Measurements from ENCODE around the gene DPH7.
"Not testable (repeated sequence)": the region's sequence is repeated elsewhere in the genome, so short reads cannot be mapped to it uniquely, and the experiment has no call there.

The DPH7 gene

DNA sequence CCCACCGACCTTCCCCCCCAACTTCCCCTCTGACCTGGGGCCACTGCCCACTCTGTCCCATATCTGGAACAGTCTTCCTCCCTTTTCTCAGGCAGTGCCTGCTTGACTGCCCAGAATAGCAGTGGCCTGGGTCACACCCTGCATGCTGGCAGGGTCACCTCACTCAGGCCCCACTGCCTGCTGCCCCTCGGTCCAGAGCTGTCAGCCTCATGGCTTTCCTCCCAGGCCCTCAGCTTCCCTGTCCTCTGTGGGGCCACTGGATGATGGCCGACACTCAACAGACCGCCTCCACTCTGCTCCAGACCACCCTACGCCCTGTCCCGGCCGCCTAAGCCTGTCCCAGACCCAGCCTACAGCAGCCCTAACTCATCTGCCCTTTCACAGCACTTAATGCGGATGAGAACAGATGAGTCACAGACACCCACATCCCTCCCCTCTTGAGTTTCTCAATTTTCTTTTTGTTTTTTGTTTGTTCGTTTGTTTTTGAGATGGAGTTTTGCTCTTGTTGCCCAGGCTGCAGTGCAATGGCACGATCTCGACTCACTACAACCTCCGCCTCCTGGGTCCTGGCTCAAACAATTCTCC, 34.5 kb downstream of the DPH7 start:
- no peak for DNase-seq

DNA sequence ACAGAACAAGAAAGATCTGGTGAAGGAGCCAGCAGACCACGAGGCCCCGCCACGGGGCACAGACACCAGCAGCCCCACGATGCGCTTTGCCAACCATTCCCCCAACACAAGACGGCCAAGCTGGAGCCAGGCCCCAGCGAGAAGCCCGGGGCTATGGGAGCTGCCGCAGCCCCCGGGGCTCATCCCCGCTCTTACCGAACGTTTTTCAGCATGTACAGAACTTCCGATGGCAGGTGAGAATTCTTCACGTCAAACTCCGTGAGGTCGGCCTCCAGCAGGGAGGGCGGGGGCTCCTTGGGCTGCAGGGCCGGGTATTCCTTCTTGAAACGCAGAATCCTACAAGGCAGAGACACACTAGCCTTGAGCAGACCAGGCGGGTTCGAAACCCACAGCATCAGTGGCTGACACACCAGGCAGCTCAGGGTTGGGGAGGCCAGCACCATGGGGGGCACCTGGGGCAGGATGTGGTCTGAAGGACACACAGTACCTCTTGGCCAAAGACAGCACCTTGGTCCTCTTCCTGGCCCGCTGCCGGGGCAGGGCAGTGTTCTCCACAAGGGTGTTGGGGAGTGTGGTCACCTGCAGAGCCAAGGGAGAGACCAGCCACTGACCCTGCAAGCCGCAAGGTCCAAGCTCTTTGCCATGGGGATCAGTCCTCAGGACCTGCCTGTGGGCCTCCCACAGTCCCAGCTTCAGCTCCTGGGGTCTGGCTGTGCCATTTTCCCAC, 35.3 kb downstream of the DPH7 start:
- no peak for DNase-seq

DNA sequence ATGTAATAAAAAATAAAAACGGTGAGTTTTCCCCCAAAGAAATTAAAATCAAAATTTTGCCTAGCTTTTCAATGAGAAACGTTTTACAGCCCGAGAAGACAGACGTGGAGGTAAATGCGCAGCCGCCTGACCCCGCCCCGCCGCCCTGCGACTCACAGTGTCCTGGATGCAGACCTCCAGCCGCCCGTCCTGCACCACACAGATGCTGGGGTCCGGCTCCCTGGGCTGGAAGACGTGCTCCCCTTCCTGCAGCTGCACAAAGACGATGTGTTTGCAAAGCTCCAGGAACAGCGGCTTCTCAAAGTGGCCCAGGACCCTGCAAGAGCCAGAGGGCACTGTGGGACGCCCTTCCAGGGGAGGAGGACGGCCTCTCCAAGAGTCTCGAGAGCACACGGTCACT, 36.2 kb downstream of the DPH7 start:
- no peak for DNase-seq

DNA sequence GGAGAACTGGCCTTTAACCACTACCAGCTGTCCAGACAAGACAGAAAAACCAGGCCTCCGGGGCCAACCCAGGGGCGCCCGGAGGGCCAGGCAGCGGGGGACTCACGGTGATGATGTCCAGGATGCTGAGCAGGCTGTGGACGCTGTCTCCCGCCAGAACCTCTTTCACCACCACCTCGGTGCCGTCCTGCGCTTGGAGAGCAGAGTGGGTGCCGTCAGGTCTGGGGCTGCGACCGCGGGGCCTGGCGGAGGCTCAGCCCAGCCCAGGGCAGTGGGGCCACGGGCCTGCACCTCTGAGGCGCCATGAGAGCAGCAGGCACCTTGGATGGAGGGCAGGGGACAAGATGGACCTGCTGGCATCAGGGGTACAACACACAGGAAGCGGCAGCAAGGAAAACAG, 38.2 kb downstream of the DPH7 start:
- no peak for DNase-seq

DNA sequence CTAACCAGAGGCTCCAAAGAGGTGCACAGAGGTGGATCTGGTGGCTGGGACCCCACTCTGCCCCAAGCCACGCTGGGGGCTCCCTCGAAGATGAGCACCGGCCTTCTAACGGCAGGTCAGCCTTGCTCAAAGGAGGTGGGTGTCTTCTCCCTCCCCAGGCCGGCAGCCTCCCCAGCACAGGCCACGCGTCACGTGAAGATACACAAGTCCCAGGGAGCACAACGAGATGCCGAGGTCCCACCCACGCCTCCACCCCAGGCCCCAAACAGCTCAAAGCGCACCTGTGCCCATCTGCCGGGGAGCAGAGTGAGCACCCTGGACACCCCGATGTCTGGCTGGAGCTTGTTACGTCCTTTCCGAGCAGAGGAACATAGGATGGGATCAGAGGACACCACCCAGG, 40.7 kb downstream of the DPH7 start:
- DNase-seq: no peak

DNA sequence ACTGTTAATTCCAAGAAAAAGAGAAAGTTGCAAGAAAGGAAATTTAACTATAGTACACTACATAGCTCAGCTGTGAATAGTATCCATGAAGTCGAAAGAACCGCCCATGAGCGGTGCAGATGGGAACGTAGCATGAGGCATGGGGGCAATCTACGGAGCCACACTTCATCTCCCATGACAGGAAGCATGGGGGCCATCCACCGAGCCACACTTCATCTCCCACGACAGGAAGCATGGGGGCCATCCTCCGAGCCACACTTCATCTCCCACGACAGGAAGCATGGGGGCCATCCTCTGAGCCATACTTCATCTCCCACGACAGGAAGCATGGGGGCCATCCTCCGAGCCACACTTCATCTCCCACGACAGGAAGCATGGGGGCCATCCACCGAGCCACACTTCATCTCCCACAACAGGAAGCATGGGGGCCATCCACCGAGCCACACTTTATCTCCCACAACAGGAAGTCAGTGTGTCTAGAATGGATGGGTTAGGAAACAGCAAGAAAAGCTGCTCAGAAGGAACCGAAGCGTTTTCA, 42.1 kb downstream of the DPH7 start:
- not testable (repeated sequence) for DNase-seq

DNA sequence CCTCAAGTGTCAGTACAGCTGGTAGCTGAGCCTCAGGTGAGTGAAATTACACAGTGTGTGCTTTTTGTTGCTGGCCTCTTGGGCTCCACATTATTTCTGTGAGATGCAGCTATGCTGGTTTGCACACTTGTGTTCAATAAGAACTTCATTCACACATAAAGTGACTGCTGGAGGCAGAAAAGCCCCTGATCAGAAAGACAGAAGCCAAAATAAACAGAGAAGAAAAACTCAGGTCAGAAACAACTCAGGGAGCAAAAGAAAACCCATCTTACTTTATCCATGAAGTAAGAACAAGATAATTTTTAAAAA, 43.7 kb downstream of the DPH7 start:
- no peak for DNase-seq

DNA sequence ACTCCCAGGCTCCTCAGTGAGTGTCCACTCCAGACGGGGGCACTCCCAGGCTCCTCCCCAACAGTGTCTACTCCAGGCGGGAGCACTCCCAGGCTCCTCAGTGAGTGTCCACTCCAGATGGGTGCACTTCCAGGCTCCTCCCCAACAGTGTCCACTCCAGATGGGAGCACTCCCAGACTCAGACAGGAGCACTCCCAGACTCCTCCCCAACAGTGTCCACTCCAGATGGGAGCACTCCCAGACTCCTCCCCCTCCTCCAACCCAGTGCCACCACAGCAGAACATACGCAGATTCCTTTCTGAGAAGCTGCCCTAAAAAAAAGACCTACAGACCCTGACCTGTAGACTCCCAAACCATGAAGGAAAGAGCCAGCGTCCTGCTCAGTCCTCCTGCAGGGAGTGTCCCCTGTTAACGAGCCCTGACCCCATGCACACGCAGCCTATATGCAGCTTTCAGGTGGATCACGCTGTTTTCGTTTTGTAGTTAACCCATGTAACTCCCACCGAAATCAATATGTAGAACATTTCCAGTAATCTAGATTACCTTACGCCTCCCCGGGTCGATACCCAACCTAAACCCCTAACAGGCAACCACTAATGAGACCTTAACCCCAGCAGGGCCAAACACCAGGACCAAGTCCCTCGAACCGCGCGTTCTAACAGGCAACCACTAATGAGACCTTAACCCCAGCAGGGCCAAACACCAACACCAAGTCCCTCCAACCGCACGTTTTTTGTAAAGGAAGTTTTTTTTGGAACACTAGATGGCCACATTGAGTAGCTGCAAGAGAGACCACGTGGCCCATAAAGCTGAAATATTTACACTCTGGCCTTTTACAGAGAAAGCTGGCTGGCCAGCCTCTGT, 44.2 kb downstream of the DPH7 start:
- peak; percentile 46 to 85 for DNase-seq

DNA sequence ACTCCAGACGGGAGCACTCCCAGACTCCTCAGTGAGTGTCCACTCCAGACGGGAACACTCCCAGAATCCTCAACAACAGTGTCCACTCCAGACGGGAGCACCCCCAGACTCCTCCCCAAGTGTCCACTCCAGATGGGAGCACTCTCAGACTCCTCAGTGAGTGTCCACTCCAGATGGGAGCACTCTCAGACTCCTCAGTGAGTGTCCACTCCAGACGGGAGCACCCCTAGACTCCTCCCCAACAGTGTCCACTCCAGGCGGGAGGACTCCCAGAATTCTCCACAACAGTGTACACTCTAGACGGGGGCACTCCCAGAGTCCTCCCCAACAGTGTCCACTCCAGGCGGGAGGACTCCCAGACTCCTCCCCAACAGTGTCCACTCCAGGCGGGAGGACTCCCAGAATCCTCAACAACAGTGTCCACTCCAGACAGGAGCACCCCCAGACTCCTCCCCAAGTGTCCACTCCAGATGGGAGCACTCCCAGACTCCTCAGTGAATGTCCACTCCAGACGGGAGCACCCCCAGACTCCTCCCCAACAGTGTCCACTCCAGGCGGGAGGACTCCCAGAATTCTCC, 45.7 kb downstream of the DPH7 start:
- not testable (repeated sequence) for DNase-seq

DNA sequence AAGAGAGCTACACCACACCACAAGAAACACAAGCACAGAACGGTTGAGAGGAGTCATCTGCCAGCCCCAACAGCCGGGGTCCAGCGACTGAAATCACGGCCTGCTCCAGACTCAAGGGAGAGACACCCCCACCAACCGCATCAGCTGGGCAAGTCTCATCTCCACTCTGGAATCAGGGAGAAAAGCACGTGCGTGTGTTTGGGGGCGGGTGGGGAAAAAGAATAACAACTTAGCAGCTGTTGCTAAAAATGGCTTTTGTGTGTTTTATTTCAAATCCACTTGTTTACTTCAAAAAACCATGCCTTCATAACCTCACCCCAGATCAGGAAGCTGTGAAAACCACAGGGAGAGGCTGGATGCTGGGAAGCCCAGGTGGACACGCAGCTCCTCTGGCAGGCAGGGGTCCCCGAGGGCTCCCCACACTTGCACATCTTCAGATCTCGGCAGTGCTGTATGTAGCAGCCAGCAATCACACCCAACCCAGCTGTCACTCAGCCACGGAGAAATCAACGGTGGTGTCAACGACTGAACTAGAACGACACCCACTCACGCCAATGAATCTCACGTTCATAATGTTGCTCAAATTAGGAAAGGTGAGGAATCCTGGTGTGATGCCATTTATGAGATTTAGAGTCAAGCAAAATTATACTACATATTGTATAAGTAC, 47.5 kb downstream of the DPH7 start:
- no peak for DNase-seq

DNA sequence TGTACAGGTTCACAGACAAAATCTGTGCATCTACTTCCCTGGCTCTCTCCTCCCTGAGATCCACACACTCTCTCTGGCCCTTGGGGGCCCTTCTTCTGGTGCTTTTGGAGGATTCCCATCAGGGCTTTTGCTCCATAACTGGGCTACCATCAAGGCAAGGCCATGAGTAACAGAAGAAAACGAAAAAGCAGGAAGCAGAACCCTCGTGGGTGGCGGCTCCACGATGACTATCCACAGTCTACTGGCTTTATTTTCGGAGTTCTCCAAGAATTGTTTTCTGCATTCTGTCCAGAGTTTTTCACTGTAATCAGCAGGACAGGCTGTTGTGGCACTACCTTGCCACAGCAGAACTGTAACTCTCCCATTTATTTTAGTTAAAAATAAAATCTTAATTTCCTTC, 48.4 kb downstream of the DPH7 start:
- DNase-seq: no peak

DNA sequence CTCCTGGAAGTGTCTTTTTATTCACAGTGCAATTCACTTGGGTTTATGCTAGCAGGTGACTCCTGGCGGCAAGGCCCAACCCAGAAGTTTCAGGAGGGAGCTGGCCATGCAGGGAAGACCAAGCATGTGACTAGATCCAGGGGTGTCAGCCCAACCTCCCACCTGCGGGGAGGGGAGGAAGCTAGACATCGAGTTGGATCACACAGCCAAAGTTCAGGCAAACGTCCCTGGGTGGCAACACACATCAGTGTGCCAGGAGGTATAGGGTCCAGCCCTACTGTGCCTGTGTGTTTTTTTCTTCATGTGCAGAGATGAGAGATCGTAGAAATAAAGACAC, 53.8 kb downstream of the DPH7 start:
- DNase-seq: no peak

DNA sequence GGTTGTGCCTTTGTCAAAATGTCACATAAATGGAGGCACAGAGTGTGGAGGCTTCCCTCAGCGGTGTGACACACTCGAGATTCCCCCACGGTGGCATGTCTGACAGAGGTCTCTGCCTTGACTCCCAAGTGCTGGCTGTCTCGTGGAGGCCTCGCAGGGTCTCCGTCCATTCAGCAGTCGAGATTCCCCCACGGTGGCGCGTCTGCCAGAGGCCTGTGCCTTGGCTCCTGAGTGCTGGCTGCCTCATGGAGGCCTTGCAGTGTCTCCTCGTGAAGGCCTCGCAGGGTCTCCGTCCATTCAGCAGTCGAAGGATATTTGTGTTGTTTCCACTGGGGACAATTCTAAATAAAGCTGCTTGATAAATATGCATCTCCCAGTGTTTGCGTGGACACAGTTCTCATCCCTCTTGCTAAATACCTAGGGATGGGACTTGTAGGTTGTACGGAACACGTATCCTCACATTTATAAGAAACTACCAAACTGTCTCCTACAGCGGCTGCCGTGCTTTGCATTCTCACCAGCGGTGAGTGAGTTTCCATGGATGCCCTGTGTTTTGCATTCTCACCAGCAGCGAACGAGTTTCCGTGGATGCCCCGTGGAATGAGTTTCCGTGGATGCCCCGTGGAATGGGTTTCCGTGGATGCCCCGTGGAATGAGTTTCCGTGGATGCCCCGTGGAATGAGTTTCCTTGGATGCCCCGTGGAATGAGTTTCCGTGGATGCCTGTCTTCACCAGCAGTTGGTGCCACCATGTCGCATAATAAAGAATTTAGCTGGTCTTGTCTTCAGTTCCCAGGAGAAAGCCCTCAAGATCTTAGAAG, 54.4 kb downstream of the DPH7 start:
- no peak for DNase-seq

DNA sequence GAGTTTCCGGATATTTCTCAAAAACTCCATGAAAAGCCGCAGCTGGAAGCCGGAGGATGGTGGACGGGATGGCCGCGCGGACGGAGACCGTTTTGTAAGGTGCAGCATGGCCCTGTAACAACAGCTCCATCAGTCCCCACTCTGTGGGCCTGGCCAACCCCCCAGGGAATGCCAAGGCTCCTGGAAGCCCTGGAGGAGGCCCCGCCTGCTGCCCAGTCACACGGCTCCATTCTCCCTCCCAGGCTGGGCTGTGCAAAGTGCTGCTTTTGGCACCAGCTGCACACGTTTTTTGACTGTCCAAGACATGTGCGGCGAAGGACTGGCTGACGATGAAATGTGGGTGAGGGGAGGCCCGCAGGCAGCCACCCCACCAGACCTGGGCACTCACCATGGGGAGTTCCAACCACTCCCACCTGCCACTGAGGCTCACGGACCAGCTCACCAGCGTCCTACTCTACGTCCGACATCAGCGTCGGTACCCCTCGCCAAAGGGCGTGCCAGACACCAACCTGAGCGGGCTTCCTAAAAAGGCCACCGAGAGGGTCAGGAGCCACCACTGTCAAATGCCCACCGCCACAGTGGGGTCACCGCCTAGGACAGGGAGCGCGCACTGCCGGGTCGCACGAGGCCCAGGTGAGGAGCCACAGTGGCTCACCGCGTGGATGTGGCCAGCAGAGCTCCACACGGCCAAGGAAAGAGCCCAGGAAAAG, 55.8 kb downstream of the DPH7 start:
- no peak for DNase-seq

DNA sequence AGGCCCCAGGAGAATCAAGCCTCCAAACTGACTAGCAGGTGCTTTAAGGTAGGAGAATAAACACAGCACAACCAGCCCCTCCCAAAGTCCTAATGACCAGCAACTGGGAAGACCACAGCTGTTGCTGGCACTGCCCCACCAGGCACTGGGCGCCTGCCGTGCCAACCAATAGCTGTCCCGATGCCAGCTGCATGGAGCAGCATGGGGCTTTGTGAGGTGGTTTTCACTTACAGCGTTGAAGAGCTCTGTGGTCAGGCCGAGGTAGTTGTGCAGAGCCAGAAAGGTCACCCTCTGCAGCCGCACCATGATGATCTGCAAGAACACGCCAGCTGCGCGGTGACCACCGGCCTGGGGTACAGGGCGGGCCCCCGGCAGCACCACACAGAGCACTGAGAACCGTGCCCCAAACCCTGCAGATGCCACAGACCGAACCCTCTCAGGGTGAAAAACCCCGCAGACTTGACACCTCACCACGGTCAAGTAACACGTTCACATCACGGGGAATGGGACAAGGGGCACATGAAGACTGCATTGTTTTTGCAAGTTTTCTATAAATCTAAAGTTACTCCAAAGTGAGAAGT, 57.2 kb downstream of the DPH7 start:
- peak in 1 of 2 experiments; percentile 49 for DNase-seq

DNA sequence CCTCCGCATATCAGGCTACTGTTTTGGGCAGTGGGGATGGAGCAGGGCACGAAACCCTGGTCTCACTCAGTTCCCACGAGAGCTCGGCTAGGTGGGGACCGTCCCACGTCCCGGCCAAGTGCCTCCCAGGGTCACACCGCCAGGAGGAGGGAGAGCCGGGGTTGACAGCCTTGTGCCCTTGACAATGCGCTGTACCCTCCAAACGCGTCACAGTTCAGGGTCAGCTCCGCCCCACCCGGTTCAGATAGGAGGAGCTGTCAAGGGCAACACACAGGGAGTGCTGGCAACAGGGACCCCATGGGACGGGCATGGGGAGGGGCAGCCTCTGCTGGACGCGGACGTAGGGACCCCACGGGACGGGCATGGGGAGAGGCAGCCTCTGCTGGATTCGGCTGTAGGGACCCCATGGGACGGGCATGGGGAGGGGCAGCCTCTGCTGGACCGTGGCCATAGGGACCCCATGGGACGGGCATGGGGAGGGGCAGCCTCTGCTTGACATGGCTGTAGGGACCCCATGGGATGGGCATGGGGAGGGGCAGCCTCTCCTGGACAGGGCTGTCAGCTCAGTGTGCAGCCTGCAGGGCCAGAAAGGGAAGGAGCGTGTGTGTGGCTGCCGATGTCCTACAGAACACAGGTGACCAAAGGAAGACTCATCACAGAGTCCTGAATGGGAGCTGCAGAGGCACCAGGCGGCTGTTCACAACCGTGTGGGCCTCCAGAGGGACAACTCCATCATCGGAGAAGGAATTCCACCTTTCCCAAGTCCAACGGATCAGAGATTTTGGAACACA, 57.9 kb downstream of the DPH7 start:
- no peak for DNase-seq

DNA sequence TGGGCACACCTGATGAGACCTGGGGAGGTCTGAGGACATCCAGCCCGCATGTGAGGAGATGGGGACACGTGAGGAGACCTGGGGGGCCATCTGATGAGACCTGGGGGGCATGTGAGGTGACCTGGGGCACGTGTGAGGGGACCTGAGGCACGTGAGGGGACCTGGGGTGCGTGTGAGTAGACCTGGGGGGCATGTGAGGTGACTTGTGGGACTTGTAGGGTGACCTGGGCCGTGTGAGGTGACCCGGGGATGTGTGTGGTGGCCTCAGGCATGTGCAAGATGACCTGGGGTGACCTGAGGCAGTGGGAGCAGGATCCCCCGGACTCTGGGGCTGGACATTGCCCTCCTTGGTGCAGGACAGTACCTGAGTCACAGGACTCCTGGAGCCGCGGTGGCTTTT, 59.2 kb downstream of the DPH7 start:
- no peak for DNase-seq

DNA sequence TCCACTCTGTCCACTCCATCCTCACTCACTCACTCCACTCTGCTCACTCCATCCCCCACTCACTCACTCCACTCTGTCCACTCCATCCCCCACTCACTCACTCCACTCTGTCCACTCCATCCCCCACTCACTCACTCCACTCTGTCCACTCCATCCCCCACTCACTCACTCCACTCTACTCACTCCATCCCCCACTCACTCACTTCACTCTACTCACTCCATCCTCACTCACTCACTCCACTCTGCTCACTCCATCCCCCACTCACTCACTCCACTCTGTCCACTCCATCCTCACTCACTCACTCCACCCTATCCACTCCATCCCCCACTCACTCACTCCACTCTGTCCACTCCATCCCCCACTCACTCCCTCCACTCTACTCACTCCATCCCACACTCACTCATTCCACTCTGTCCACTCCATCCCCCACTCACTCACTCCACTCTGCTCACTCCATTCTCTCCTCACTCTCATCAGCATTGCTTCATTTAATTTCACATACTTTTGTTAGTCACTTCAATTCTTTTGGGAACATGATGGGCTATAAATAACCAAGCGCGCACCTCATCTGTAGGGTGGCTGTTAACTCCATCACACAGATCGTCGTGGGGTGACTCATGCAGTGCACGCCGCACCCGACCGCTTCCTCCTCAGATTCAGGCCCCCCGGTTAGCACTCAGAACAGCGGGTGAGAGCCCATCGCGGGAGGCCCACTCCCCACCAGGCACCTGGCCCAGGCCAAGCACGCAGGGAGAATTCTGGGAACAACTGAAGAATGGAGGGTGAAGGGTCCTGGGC, 59.9 kb downstream of the DPH7 start:
- DNase-seq: not testable (repeated sequence)

DNA sequence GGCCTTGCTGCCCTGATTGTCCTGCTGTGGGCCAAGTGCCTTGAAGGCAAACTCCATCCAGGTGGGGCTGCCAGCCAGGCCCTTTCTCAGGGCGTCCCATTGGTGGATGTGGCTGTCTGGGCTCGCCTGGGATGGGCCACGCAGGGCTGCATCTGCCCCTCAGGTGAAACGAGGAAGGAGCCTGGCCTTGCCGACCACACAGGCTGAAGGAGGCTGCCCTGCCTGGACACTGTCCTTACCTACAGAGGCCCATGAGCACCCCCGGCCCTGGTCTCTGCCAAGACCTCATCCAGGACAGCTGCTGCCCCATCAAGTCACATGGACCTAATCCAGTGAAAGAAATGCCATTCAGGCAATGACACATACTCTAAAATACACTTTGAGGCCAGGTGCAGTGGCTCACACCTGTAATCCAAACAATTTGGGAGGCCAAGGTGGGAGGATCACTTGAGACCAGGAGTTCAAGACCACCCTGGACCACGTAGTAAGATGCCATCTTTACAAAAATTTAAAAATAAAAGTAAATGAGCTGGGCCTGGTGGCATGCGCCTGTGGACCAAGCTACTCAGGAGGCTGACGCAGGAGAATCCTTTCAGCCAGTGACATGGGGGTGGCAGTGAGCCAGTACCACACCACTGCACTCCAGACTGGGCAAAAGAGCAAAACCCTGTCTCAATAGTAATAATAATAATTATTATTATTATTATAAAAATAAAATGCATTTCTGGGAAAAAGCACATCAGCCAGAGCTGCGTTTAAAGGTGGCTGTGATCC, 62.4 kb downstream of the DPH7 start:
- DNase-seq: no peak

All from NCI-H2081 (cell line).